Memory B cell (primary cell): ENCODE data around the gene FYN.

ENCODE experiments used
- ATAC-seq: fragments of 150-1000 bp; cut with Tn5 transposase; 2 replicates; pipeline ENCODE4 v1.10.0; 2021; ENCODE audit warnings: low read depth, mild to moderate bottlenecking, moderate library complexity
- DNase-seq, 2 donors: peaks; one replicate each; pipeline ENCODE4 v3.0.0; 2022; ENCODE audit warnings: low spot score in 2 of 2
- H3K27ac Mint-ChIP-seq: one replicate; pipeline ENCODE4 v1.8.0; 2022; ENCODE audit warnings: mild to moderate bottlenecking, moderate library complexity, mixed read lengths
- H3K27me3 Mint-ChIP-seq: one replicate; pipeline ENCODE4 v1.8.0; 2022; ENCODE audit warnings: mixed read lengths
- H3K36me3 Mint-ChIP-seq: one replicate; pipeline ENCODE4 v1.8.0; 2022; ENCODE audit warnings: mild to moderate bottlenecking, mixed read lengths
- H3K4me1 Mint-ChIP-seq: one replicate; pipeline ENCODE4 v1.8.0; 2022; ENCODE audit warnings: mixed read lengths
- H3K4me3 Mint-ChIP-seq: one replicate; pipeline ENCODE4 v1.8.0; 2022; ENCODE audit warnings: mild to moderate bottlenecking, moderate library complexity, mixed read lengths
- H3K9me3 Mint-ChIP-seq: one replicate; pipeline ENCODE4 v1.8.0; 2022; ENCODE audit warnings: mixed read lengths

FYN gene

DNA sequence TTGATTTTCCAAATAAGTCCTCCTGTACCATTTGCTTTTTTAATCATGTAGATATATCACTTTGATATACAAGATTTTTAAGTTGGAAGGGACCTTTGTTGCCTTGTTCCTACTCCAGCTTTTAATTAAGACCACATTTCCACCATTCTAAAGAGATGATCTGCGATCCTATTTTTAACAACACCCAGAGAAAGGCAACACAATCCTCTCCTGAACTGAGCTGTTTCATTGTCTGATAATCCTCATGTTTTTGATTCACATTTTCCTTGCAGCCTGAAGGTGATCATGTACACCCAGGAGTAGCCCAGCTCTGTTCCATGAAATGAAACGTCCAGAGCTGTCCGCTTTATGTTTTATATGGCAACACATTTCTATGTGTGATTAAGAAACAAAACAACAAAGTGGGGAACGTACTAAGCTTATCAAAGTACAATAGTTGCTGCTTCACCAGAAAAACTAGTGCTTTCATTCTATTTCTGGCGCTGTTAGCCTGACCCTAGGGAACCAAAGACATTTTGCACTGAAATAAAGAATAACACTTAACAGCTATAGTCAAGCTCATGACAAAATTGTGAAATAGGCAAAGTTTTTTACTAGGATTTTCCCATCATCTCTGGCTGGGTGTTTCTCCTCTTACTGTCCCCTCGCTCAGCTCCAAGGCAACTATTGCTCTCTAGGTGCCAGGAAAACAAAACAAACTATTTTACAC, 245.0 kb downstream of the FYN start:
- no peak overlapping the region for H3K27ac Mint-ChIP-seq
- peaks cover 2% of the 10 kb centered on the region for H3K27me3 Mint-ChIP-seq
- H3K4me1 Mint-ChIP-seq, result no peaks in the 10 kb centered on the region
- H3K36me3 Mint-ChIP-seq, result peaks cover 2% of the 10 kb centered on the region
- ATAC-seq, result no peak
- DNase-seq, result no peak
- no peak overlapping the region for H3K4me3 Mint-ChIP-seq
- H3K9me3 Mint-ChIP-seq, result peaks cover 5% of the 10 kb centered on the region

DNA sequence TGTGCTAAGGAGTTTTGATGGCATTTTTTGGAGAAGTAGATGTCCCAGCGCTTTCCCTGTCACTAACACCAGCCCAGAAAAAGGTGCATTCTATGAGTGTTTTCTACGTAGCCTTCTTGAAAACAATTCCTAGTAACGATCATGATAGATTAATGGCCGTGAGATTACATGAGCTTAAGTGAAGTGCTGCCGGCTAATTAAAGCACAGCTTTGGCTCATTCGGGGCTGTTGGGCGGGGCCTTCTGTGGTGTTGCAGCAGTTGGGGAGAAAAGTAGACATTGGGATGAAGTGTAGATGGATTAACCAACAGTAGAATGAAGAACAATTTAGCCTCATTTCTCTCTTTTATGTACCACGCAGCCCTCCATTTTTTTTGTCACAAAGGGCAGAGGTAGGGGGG, 246.8 kb downstream of the FYN start:
- Mint-ChIP-seq H3K4me1 (no peaks in the 10 kb centered on the region), H3K27me3 (peaks cover 2% of the 10 kb centered on the region), H3K36me3 (peaks cover 2% of the 10 kb centered on the region), H3K4me3 (no peak overlapping the region), H3K27ac (no peak overlapping the region), H3K9me3 (peaks cover 5% of the 10 kb centered on the region)
- DNase-seq (no peak), ATAC-seq (no peak)

DNA sequence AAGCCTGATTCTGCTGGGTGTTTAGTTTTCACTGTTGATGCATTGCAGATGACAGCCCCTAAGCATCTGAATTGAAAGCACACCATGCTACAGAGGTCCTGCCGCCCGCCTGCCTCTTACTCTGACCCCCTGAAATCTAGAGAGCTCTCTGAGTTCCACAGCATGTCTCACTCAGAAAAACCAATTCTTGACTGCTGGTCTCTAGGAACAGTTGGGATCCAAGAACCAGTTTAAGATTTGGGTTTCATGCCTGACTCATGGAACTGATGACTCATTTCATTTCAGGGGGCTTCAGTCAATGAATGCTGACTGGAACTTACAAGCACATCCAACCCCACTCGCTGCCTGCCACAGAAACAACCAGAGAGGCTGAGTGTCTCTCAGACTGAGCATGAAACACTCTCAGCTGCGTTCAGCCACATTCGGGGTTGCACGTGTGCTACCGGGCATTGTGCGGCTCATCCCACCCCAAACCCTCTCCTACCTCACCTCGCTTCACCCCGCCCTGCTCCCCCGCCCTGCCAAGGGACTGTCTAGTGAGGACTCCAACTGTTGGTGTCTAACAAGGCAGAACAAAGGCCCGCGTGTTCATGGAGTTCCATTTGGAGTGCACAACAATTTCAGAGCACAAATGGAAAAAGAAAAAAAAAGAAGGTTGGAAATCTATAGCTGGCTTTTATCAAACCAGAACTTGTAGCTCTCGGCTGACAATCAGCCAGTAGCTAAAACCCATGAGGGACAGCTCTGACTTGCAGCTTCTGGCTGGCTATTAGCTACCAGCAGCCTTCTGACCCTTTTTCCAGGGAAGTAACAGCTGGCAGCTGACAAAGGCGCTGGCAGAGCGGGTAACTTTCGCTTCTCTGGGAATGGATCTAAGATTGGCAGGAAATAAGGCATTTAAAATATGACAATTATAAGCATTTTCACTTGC, 247.5 kb downstream of the FYN start:
- ATAC-seq, result no peak
- peaks cover 4% of the 10 kb centered on the region for H3K27me3 Mint-ChIP-seq
- DNase-seq, result no peak
- H3K36me3 Mint-ChIP-seq, result peaks cover 2% of the 10 kb centered on the region
- no peaks in the 10 kb centered on the region for H3K4me1 Mint-ChIP-seq
- no peak overlapping the region for H3K27ac Mint-ChIP-seq
- H3K9me3 Mint-ChIP-seq, result peaks cover 5% of the 10 kb centered on the region
- H3K4me3 Mint-ChIP-seq, result no peak overlapping the region

DNA sequence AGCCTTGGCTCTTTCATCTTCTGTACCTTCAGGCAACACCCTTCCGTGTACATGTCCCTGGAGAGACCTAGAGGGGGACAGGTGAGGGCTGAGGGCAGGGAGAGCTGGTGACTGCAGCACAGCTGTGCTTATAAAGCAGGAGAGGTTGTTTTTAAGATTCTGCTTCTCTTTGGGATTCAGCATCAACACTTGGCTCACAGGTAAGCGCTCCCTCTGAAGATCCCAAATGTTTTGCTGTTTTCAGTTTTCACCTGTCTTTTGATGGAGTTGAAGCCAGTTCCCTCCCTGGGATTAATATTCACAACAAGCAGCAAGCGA, 248.2 kb downstream of the FYN start:
- no peak overlapping the region for H3K4me3 Mint-ChIP-seq
- peaks cover 5% of the 10 kb centered on the region for H3K9me3 Mint-ChIP-seq
- ATAC-seq (no peak), DNase-seq (no peak)
- H3K36me3 Mint-ChIP-seq, result peaks cover 2% of the 10 kb centered on the region
- H3K27me3 Mint-ChIP-seq, result peaks cover 6% of the 10 kb centered on the region
- no peak overlapping the region for H3K27ac Mint-ChIP-seq
- no peaks in the 10 kb centered on the region for H3K4me1 Mint-ChIP-seq

DNA sequence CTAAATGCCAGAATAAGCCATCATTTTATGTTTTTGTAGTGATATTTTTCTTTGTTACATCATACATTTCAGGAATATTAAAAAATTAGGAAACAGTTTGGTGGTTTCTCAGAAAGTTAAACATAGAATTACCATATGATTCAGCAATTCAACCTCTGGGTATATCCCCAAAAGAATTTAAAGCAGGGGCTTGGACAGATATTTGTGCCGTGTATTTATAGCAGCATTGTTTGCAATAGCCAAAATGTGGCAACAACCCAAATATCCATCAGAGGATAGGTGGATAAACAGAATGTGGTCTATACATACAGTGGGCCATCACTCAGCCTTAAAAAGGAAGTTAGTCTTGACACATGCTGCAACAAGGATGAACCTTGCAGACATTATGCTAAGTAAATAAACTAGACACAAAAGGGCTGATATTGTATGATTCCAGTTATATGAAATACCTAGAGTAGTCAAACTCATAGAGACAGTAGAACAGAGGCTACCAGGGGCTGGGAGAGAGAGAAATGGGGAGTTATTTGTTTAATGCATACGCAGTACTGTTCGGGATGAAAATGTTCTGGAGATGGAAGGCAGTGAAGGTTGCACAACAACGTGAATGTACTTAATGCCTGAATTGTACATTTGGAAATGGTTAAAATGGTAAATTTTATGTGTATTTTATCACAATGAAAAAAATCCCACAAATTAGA, 248.7 kb downstream of the FYN start:
- H3K4me1 Mint-ChIP-seq, result no peaks in the 10 kb centered on the region
- no peak overlapping the region for H3K4me3 Mint-ChIP-seq
- no peak for ATAC-seq
- DNase-seq, result no peak
- H3K9me3 Mint-ChIP-seq, result peaks cover 5% of the 10 kb centered on the region
- H3K27ac Mint-ChIP-seq, result no peak overlapping the region
- H3K36me3 Mint-ChIP-seq, result peaks cover 2% of the 10 kb centered on the region
- H3K27me3 Mint-ChIP-seq, result peaks cover 6% of the 10 kb centered on the region

DNA sequence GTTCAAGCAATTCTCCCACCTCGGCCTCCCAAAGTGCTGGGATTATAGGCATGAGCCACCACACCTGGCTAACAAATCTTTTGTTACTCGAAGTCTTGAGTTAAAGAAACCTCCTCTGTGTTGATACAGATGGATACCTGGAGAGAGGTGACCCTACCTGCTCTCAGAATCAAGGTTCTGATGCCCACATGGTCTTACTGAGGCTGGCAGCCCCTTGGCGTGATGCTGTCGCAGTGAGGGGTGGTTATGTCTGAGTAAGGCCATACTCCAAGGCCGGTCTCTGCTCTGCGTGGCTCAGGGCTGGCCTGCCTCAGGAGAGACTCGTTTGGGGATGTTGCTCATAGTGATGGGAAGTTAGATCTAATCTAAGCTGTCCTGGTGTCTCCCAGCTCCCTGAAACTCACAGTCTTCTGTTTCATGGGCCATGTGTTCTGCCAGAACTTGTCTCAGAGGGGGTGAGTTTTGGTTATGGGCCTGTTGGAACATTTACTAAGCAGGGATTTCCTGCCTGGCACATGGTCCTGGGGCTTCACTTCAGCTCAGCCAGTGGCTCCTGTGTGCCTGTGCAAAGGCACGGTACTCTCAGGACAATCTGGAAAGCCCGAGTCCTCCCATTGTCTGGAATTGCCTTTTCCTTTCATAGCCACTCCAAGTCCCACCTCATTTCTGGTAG, 250.1 kb downstream of the FYN start:
- Mint-ChIP-seq H3K9me3 (no peaks in the 10 kb centered on the region), H3K27me3 (peaks cover 6% of the 10 kb centered on the region), H3K4me1 (no peaks in the 10 kb centered on the region), H3K36me3 (no peaks in the 10 kb centered on the region), H3K27ac (no peak overlapping the region), H3K4me3 (no peak overlapping the region)
- no peak for DNase-seq
- no peak for ATAC-seq

DNA sequence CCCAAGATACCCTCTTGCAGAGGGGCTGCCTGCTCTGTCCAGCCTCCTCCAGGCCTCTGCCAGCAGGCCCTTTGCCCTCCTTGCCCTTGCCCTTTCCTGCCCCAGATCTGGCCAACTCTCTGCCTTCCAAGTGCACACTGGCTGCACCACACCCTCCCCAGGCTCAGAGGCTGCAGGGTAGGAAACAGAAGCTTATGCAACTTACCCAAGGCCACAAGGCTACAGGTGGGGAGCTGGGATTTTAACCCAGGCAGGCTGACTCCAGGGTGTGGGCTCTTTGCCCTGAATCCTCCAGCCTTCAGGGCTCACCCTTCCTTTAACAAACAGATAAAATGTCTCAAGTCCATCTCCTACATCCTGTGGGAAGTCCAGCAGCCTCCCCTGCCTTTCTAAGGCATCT, 253.1 kb downstream of the FYN start:
- no peaks in the 10 kb centered on the region for H3K4me1 Mint-ChIP-seq
- no peaks in the 10 kb centered on the region for H3K9me3 Mint-ChIP-seq
- H3K36me3 Mint-ChIP-seq, result no peaks in the 10 kb centered on the region
- DNase-seq, result no peak
- peaks cover 10% of the 10 kb centered on the region for H3K27me3 Mint-ChIP-seq
- ATAC-seq, result no peak
- no peak overlapping the region for H3K4me3 Mint-ChIP-seq
- H3K27ac Mint-ChIP-seq, result no peak overlapping the region

DNA sequence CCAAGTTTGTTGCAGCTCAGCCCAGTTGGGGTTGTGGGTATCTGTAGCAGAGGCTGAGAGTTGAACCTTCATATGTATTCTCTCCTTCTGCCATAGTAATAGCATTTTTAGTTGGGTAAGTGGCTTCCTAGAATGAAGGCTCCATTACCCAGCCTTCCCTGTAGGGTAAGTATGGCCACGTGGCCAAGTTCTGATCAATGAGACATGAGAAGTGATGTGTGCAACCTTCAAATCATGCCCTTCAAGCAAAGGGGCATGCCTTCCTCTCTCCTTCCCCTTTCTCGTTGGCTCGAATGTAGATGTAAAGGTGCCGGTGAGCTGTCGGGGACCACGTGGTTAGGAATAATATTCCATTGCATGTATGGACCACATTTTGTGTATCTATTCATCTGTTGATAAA, 254.8 kb downstream of the FYN start:
- Mint-ChIP-seq H3K36me3 (no peaks in the 10 kb centered on the region), H3K4me1 (no peaks in the 10 kb centered on the region), H3K27me3 (peaks cover 10% of the 10 kb centered on the region), H3K4me3 (no peak overlapping the region), H3K9me3 (no peaks in the 10 kb centered on the region), H3K27ac (no peak overlapping the region)
- no peak for DNase-seq
- no peak for ATAC-seq

DNA sequence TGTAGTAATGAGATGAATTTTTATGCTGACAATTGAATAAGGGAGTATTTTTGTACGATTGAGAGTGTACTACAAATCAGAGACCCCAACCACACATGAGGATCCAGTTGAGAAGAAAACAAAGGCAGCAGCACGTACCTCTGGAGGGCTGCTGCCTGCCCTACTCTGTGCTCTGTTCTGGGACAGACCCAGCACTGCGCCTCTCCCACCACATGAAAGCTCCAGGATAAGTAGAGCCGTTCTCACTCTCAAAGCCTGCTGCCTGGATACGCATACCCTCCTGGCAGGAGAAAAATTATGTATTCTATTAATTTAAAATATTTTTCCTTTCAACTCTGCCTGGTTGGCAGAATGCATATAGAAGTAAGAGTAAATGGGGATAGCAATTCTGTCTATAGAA, 256.1 kb downstream of the FYN start:
- Mint-ChIP-seq H3K27me3 (peaks cover 10% of the 10 kb centered on the region), H3K4me3 (no peak overlapping the region), H3K4me1 (no peaks in the 10 kb centered on the region), H3K36me3 (peaks cover 4% of the 10 kb centered on the region), H3K9me3 (no peaks in the 10 kb centered on the region), H3K27ac (no peak overlapping the region)
- no peak for ATAC-seq
- DNase-seq, result no peak

DNA sequence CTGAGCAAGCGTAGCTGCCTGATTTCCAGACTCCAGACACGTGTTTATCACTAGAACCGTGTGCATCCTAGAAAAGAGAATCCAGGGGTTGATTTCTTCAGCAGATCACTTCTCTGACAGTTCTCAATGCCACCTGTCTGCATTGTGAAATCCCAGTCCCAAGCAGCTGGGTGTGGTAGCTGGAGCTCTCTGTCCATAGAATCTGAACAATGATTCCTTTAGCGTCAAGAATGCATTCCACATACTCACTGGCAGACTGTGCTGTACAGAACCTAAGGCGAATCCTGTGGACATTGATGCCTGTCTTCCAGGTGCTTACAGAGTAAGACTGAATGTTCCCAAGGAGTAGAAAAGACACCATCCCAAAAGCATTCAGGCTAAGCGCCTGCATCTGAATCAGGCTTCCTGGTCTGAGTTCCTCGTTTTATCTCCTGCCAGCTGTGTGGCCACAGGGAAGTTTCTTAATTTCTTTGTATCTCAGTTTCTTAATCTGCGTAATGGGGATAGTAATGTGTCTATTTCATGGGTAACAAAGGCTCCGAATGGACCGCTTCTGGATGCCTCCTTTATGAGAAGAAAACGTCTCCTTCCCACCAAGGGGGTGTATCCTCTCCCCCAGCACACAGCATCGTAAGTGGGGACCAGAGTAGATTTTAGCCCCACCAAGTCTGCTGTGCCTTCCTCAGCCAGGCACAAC, 257.2 kb downstream of the FYN start:
- Mint-ChIP-seq H3K27ac (no peak overlapping the region), H3K36me3 (peaks cover 4% of the 10 kb centered on the region), H3K9me3 (no peaks in the 10 kb centered on the region), H3K4me1 (no peaks in the 10 kb centered on the region), H3K27me3 (peaks cover 10% of the 10 kb centered on the region), H3K4me3 (no peak overlapping the region)
- ATAC-seq (no peak), DNase-seq (no peak)

DNA sequence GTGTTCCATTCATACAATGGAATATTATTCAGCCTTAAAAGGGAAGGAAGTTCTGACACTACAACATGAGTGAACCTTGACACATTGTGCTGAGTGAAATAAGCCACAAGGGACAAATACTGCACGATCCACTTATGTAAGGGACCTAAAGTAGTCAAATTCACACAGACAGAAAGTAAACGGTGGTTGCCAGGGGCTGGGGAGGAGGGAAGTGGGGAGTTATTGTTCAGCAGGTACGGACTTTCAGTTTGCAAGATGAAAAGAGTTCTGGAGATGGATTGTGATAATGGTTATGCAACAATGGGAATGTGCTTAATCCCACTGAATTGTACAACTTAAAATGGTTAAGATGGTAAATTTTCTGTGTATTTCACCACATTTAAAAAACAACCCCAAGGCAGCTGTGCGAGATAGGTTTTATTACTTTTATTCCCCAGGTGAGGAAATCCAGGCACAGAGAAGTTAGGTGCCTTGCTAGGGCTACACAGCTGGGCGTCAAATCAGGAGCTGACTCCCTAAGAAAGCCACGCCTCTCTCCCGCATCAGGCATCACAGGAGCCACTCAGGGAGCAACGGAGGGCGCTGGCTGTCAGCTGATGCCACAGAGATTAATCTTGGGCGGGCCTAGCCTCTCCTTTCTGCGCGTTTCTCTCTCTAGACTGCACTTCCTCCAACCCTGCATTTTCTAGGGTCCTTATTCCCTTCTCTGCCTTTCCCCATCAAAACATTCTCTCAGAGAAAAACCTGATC, 258.2 kb downstream of the FYN start:
- H3K27me3 Mint-ChIP-seq, result peaks cover 6% of the 10 kb centered on the region
- no peaks in the 10 kb centered on the region for H3K9me3 Mint-ChIP-seq
- peaks cover 4% of the 10 kb centered on the region for H3K36me3 Mint-ChIP-seq
- ATAC-seq (no peak), DNase-seq (no peak)
- H3K27ac Mint-ChIP-seq, result no peak overlapping the region
- no peak overlapping the region for H3K4me3 Mint-ChIP-seq
- H3K4me1 Mint-ChIP-seq, result no peaks in the 10 kb centered on the region

DNA sequence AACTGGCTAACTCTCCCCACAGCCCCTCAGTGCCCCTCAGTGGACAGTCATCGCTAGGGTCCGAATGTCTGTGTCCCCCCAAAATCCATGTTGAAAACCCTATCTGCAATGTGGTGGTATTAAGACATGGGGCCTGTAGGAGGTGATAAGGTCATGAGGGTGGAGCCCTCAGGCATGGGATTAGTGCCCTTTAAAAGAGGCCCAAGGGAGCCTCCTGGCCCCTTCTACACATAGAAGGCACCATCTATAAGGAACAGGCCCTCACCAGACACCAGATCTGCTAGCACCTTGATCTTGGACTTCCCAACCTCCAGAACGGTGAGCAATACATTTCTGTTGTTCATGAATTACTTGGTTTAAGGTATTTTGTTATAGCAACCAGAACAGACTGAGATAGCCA, 260.9 kb downstream of the FYN start:
- Mint-ChIP-seq H3K27ac (no peak overlapping the region), H3K4me1 (no peaks in the 10 kb centered on the region), H3K27me3 (peaks cover 6% of the 10 kb centered on the region), H3K9me3 (no peaks in the 10 kb centered on the region), H3K36me3 (peaks cover 4% of the 10 kb centered on the region), H3K4me3 (no peak overlapping the region)
- ATAC-seq (no peak), DNase-seq (no peak)

DNA sequence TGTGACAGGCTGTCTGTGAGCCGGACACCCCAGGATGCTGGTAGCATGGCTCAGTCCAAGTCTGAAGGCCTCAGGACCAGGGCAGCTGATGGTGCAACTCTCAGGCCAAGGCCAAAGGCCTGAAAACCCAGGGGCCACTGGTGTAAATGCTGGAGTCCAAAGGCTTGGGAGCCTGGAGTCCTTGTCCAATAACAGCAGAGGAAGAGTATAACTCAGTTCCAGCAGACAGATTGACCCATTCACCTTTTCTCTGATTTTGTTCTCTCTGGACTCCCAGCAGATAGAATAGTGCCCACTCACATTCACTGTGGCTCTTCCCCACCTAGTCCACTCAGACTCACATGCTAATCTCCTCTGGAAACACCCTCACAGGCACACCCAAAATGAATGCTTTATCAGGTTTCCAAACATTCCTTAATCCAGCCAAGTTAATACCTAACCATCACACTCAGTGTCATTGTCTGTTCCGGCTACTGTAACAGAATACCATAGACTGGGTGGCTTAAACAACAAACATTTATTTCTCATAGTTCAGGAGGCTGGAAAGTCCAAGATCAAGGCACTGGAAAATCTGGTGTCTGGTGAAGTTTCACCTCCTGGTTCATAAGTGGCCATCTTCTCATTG, 262.6 kb downstream of the FYN start:
- no peak overlapping the region for H3K27ac Mint-ChIP-seq
- DNase-seq, result no peak
- peaks cover 4% of the 10 kb centered on the region for H3K36me3 Mint-ChIP-seq
- ATAC-seq, result no peak
- H3K4me1 Mint-ChIP-seq, result peaks cover 3% of the 10 kb centered on the region
- H3K4me3 Mint-ChIP-seq, result no peak overlapping the region
- H3K27me3 Mint-ChIP-seq, result peaks cover 6% of the 10 kb centered on the region
- no peaks in the 10 kb centered on the region for H3K9me3 Mint-ChIP-seq
